HepG2 (cell line): Measurements from ENCODE around the gene KIF25. TPM values are rescaled to one million over a fixed set of nuclear protein-coding genes. Genes with fewer than 3 reads are reported as not detected.

Source experiments
- DR1 ChIP-seq: sonication (generic); formaldehyde crosslinking; IDR thresholded peaks from 2 replicates; pipeline ENCODE4 v1.8.0; 2021; ENCODE audit warnings: mild to moderate bottlenecking, missing genetic modification reagents, inconsistent platforms
- DRAP1 ChIP-seq: IDR thresholded peaks from 2 replicates; pipeline ENCODE4 v1.6.1; 2016; ENCODE audit warnings: missing genetic modification reagents, missing compliant biosample characterization
- HNF4G ChIP-seq, 2 experiments: sonication (generic) in 1 of 2; formaldehyde crosslinking in 1 of 2; IDR thresholded peaks; 2 replicates each; pipeline versions ENCODE4 v1.4.0 to v1.6.1; 2011 to 2020; ENCODE audit warnings: borderline replicate concordance in 2 of 2, low read depth in 2 of 2, mild to moderate bottlenecking in 2 of 2, low read length in 1 of 2, missing genetic modification reagents in 1 of 2, moderate library complexity in 1 of 2
- NFATC3 ChIP-seq: sonication (generic); formaldehyde crosslinking; IDR thresholded peaks from 2 replicates; pipeline ENCODE4 v1.5.1; 2020; ENCODE audit warnings: mild to moderate bottlenecking, missing genetic modification reagents
- TFDP2 ChIP-seq: sonication (generic); formaldehyde crosslinking; IDR thresholded peaks from 2 replicates; pipeline ENCODE4 v1.4.0; 2020; ENCODE audit warnings: missing genetic modification reagents
- ZBTB38 ChIP-seq: sonication (generic); formaldehyde crosslinking; IDR thresholded peaks from 2 replicates; pipeline ENCODE4 v1.5.1; 2020; ENCODE audit warnings: mild to moderate bottlenecking, missing genetic modification reagents
- ZBTB4 ChIP-seq: sonication (generic); formaldehyde crosslinking; IDR thresholded peaks from 2 replicates; pipeline ENCODE4 v1.4.0; 2020; ENCODE audit warnings: missing genetic modification reagents, mild to moderate bottlenecking, borderline replicate concordance
- ZNF143 ChIP-seq: sonication (generic); formaldehyde crosslinking; IDR thresholded peaks from 2 replicates; pipeline ENCODE4 v1.4.0; 2020; ENCODE audit warnings: missing genetic modification reagents
- ZNF276 ChIP-seq: sonication (generic); formaldehyde crosslinking; IDR thresholded peaks from 2 replicates; pipeline ENCODE4 v1.4.0; 2020; ENCODE audit warnings: mild to moderate bottlenecking, low read depth, missing genetic modification reagents
- ZNF496 ChIP-seq: sonication (generic); formaldehyde crosslinking; IDR thresholded peaks from 2 replicates; pipeline ENCODE4 v1.8.1; 2023; ENCODE audit warnings: mild to moderate bottlenecking, moderate library complexity, missing genetic modification reagents; ENCODE audit not compliant: insufficient replicate concordance
- ZNF619 ChIP-seq: sonication (generic); formaldehyde crosslinking; IDR thresholded peaks from 2 replicates; pipeline ENCODE4 v1.4.0; 2020; ENCODE audit warnings: mild to moderate bottlenecking, missing genetic modification reagents
- polyA plus RNA-seq, 8 experiments: library from polyadenylated mRNA; depleted of rRNA in 3 of 8; stranded (reverse) in 7 of 8; unstranded in 1 of 8; fragments of >200 nt; fragmentation: Illumina TruSeq in 4 of 8; extraction: Trizol in 4 of 8; gene quantifications; 2 replicates each; pipeline versions ENCODE4 v1.2.1 to v1.2.3, GENCODE V29; 2011 to 2016; ENCODE audit warnings: low read depth in 4 of 8, missing spikeins in 1 of 8, mixed read lengths in 1 of 8; ENCODE audit not compliant: insufficient read depth in 1 of 8
- total RNA-seq, 5 experiments: library from RNA; depleted of rRNA; stranded (reverse); fragments of >200 nt; fragmentation: Illumina TruSeq; extraction: Trizol; gene quantifications; 2 replicates each; pipeline ENCODE4 v1.2.3, GENCODE V29; 2016; ENCODE audit warnings: low read depth in 1 of 5
- TF ChIP-seq, protein P1 (sequence below): sonication (generic); formaldehyde crosslinking; IDR thresholded peaks from 2 replicates; pipeline ENCODE4 v1.5.0; 2020; ENCODE audit warnings: mild to moderate bottlenecking, missing genetic modification reagents, borderline replicate concordance
- TF ChIP-seq, protein P2 (sequence below): IDR thresholded peaks from 2 replicates; pipeline ENCODE4 v1.6.1; 2012; ENCODE audit warnings: inconsistent platforms

Gene KIF25
- total and polyA plus RNA-seq, 2 of the 13 experiments (the other 11 are each of a cell fraction or from before 2014, with no cell fraction given), result not detected

- TF ChIP-seq HNF4G (IDR thresholded peaks at IDR 0.05; ENCODE audit: borderline replicate concordance, low read depth, low read length) (no peak), HNF4G (CRISPR knock-in tag; IDR thresholded peaks at IDR 0.05; ENCODE audit: borderline replicate concordance, low read depth) (no peak), ZBTB4 (peak; percentile 44; the same call in 1 of the 2 replicates), DR1 (no peak), ZNF619 (no peak), ZNF276 (no peak), TFDP2 (CRISPR knock-in tag) (no peak), ZBTB38 (CRISPR knock-in tag) (no peak), NFATC3 (no peak), ZNF143 (CRISPR knock-in tag) (no peak), DRAP1 (CRISPR knock-in tag) (no peak), ZNF496 (no peak)
- TF ChIP-seq, protein P1, sequence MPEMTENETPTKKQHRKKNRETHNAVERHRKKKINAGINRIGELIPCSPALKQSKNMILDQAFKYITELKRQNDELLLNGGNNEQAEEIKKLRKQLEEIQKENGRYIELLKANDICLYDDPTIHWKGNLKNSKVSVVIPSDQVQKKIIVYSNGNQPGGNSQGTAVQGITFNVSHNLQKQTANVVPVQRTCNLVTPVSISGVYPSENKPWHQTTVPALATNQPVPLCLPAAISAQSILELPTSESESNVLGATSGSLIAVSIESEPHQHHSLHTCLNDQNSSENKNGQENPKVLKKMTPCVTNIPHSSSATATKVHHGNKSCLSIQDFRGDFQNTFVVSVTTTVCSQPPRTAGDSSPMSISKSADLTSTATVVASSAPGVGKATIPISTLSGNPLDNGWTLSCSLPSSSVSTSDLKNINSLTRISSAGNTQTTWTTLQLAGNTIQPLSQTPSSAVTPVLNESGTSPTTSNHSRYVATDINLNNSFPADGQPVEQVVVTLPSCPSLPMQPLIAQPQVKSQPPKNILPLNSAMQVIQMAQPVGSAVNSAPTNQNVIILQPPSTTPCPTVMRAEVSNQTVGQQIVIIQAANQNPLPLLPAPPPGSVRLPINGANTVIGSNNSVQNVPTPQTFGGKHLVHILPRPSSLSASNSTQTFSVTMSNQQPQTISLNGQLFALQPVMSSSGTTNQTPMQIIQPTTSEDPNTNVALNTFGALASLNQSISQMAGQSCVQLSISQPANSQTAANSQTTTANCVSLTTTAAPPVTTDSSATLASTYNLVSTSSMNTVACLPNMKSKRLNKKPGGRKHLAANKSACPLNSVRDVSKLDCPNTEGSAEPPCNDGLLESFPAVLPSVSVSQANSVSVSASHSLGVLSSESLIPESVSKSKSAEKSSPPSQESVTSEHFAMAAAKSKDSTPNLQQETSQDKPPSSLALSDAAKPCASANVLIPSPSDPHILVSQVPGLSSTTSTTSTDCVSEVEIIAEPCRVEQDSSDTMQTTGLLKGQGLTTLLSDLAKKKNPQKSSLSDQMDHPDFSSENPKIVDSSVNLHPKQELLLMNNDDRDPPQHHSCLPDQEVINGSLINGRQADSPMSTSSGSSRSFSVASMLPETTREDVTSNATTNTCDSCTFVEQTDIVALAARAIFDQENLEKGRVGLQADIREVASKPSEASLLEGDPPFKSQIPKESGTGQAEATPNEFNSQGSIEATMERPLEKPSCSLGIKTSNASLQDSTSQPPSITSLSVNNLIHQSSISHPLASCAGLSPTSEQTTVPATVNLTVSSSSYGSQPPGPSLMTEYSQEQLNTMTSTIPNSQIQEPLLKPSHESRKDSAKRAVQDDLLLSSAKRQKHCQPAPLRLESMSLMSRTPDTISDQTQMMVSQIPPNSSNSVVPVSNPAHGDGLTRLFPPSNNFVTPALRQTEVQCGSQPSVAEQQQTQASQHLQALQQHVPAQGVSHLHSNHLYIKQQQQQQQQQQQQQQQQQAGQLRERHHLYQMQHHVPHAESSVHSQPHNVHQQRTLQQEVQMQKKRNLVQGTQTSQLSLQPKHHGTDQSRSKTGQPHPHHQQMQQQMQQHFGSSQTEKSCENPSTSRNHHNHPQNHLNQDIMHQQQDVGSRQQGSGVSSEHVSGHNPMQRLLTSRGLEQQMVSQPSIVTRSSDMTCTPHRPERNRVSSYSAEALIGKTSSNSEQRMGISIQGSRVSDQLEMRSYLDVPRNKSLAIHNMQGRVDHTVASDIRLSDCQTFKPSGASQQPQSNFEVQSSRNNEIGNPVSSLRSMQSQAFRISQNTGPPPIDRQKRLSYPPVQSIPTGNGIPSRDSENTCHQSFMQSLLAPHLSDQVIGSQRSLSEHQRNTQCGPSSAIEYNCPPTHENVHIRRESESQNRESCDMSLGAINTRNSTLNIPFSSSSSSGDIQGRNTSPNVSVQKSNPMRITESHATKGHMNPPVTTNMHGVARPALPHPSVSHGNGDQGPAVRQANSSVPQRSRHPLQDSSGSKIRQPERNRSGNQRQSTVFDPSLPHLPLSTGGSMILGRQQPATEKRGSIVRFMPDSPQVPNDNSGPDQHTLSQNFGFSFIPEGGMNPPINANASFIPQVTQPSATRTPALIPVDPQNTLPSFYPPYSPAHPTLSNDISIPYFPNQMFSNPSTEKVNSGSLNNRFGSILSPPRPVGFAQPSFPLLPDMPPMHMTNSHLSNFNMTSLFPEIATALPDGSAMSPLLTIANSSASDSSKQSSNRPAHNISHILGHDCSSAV (CRISPR knock-in tag), result no peak
- TF ChIP-seq, protein P2, sequence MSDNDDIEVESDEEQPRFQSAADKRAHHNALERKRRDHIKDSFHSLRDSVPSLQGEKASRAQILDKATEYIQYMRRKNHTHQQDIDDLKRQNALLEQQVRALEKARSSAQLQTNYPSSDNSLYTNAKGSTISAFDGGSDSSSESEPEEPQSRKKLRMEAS, result peak; percentile 31; the same call in 1 of the 2 replicates
Measured at GRCh38 chr6:168060521-168060931, 63.1 kb downstream of the KIF25 start (continued).
